Measurements from ENCODE around the gene GLRA1. TPM values are rescaled to one million over a fixed set of nuclear protein-coding genes. Genes with fewer than 3 reads are reported as not detected.
"Not testable (repeated sequence)": the region's sequence is repeated elsewhere in the genome, so short reads cannot be mapped to it uniquely, and the experiment has no call there.

The GLRA1 gene
- total RNA-seq, 1 experiment from 2014 or later, result not detected

DNA sequence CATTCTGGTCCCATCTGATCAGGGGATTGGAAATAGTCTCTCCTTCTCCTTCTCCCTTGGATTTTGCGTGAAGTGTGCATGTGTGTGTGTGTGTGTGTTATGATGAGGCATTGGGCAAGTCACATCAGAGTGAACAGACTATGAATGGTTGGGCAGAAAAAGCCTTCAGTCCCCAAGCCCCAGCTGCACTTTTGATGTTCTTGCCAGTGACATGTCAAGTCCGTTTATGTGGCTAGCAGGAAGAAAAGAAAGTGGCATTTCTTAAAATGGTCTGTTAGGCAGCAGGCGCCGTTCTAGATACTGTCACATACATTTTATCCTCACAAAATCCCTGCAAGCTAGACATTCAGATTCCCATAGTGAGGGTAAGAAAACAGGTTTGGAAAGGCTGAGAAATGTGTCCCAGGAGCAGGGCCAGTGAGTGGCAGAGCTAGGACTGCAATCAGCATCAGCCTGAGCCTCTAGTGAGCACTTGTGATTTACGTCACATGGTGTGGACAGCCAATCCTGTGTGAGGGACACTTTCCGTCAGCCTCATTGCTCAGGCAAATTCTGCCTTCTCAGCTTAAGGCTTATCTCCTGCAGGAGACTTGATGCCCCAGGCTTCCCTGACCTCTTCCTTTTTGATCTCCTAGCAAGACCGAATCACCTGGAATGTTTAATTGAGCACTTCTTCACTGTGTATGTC lies 60.4 kb downstream of the GLRA1 start:
- H3K27me3 Mint-ChIP-seq (ENCODE audit: unreplicated experiment), result peaks cover 39% of the 10 kb centered on the region
- no peak for TF ChIP-seq CTCF (IDR thresholded peaks at IDR 0.05; ENCODE audit: unreplicated experiment)
- no TSS peak for BruUV-seq (replicated peaks)
- no peaks in the 10 kb centered on the region for H3K4me1 Mint-ChIP-seq (ENCODE audit: low read depth, unreplicated experiment)
- no peaks in the 10 kb centered on the region for H3K36me3 Mint-ChIP-seq (ENCODE audit: insufficient read depth, unreplicated experiment)
- CTCF ChIA-PET, result interaction anchor here (0.6 kb wide), 1 partner anchor 319 kb away, joined by 3 read pairs; no protein-coding TSS in a partner anchor
- no peaks in the 10 kb centered on the region for H3K9me3 Mint-ChIP-seq (ENCODE audit: low read depth, unreplicated experiment)
- H3K27ac Mint-ChIP-seq (ENCODE audit: unreplicated experiment), result no peak overlapping the region
- intact Hi-C loops (cut with micrococcal nuclease; ENCODE audit: unreplicated experiment), result no loop called here
- no peak for DNase-seq
- no peak overlapping the region for H3K4me3 Mint-ChIP-seq (ENCODE audit: low read depth, unreplicated experiment)

DNA sequence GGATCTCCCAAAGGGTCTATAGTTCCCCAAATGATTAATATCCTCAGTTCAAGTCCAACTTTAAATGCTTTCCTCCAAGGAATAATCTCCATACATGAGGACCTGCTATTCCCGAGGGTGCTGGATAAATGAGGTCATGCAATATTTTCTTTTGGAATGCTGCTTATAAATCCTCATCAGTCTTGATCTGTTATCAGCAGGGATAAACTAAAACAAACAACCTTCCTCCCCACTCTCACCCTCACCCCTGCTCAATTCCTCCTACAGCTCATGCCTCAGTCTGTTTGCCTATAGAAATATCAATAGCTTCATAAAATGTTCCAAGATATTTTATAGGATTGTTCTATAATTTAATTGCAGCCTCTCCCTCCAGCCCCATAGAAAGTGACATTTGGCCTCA lies 61.1 kb downstream of the GLRA1 start:
- H3K4me3 Mint-ChIP-seq (ENCODE audit: low read depth, unreplicated experiment), result no peak overlapping the region
- intact Hi-C loops (cut with micrococcal nuclease; ENCODE audit: unreplicated experiment), result no loop called here
- CTCF ChIA-PET, result no interaction called here
- H3K27me3 Mint-ChIP-seq (ENCODE audit: unreplicated experiment), result peaks cover 39% of the 10 kb centered on the region
- no peaks in the 10 kb centered on the region for H3K36me3 Mint-ChIP-seq (ENCODE audit: insufficient read depth, unreplicated experiment)
- DNase-seq, result no peak
- no peak for TF ChIP-seq CTCF (IDR thresholded peaks at IDR 0.05; ENCODE audit: unreplicated experiment)
- no TSS peak for BruUV-seq (replicated peaks)
- H3K27ac Mint-ChIP-seq (ENCODE audit: unreplicated experiment), result no peak overlapping the region
- no peaks in the 10 kb centered on the region for H3K4me1 Mint-ChIP-seq (ENCODE audit: low read depth, unreplicated experiment)
- H3K9me3 Mint-ChIP-seq (ENCODE audit: low read depth, unreplicated experiment), result no peaks in the 10 kb centered on the region

- no TSS peak for BruUV-seq (replicated peaks)
- CTCF ChIA-PET, result no interaction called here
- no peaks in the 10 kb centered on the region for H3K9me3 Mint-ChIP-seq (ENCODE audit: low read depth, unreplicated experiment)
- DNase-seq, result no peak
- H3K36me3 Mint-ChIP-seq (ENCODE audit: insufficient read depth, unreplicated experiment), result no peaks in the 10 kb centered on the region
- H3K27me3 Mint-ChIP-seq (ENCODE audit: unreplicated experiment), result peaks cover 39% of the 10 kb centered on the region
- no peak overlapping the region for H3K4me3 Mint-ChIP-seq (ENCODE audit: low read depth, unreplicated experiment)
- no peaks in the 10 kb centered on the region for H3K4me1 Mint-ChIP-seq (ENCODE audit: low read depth, unreplicated experiment)
- no peak overlapping the region for H3K27ac Mint-ChIP-seq (ENCODE audit: unreplicated experiment)
- intact Hi-C loops (cut with micrococcal nuclease; ENCODE audit: unreplicated experiment), result no loop called here
- no peak for TF ChIP-seq CTCF (IDR thresholded peaks at IDR 0.05; ENCODE audit: unreplicated experiment)
These were observed 61.7 kb downstream of the GLRA1 start for GRCh38 chr5:151862811-151863472.

DNA sequence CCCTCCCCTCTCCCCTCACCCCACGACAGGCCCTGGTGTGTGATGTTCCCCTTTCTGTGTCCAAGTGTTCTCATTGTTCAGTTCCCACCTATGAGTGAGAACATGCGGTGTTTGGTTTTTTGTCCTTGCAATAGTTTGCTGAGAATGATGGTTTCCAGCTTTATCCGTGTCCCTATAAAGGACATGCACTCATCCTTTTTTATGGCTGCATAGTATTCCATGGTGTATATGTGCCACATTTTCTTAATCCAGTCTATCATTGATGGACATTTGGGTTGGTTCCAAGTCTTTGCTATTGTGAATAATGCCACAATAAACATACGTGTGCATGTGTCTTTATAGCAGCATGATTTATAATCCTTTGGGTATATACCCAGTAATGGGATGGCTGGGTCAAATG lies 63.8 kb downstream of the GLRA1 start:
- H3K4me3 Mint-ChIP-seq (ENCODE audit: low read depth, unreplicated experiment); DNase-seq; H3K27ac Mint-ChIP-seq (ENCODE audit: unreplicated experiment); H3K4me1 Mint-ChIP-seq (ENCODE audit: low read depth, unreplicated experiment); CTCF ChIA-PET; BruUV-seq (replicated peaks); H3K36me3 Mint-ChIP-seq (ENCODE audit: insufficient read depth, unreplicated experiment); intact Hi-C loops (cut with micrococcal nuclease; ENCODE audit: unreplicated experiment); H3K9me3 Mint-ChIP-seq (ENCODE audit: low read depth, unreplicated experiment): not testable (repeated sequence)
- peaks cover 30% of the 10 kb centered on the region for H3K27me3 Mint-ChIP-seq (ENCODE audit: unreplicated experiment)

- Mint-ChIP-seq H3K27me3 (ENCODE audit: unreplicated experiment) (peaks cover 23% of the 10 kb centered on the region), H3K4me1 (ENCODE audit: low read depth, unreplicated experiment) (no peaks in the 10 kb centered on the region), H3K36me3 (ENCODE audit: insufficient read depth, unreplicated experiment) (no peaks in the 10 kb centered on the region), H3K9me3 (ENCODE audit: low read depth, unreplicated experiment) (no peaks in the 10 kb centered on the region), H3K4me3 (ENCODE audit: low read depth, unreplicated experiment) (no peak overlapping the region), H3K27ac (ENCODE audit: unreplicated experiment) (no peak overlapping the region)
- no peak for TF ChIP-seq CTCF (IDR thresholded peaks at IDR 0.05; ENCODE audit: unreplicated experiment)
- intact Hi-C loops (cut with micrococcal nuclease; ENCODE audit: unreplicated experiment), result no loop called here
- BruUV-seq (replicated peaks), result no TSS peak
- DNase-seq, result no peak
- CTCF ChIA-PET, result no interaction called here
These were observed 67.8 kb downstream of the GLRA1 start for GRCh38 chr5:151856861-151857260.

Measured in Calu3 (cell line).